IPS-11a (cell line): Measurements from ENCODE around the gene ITFG2.

Experiments
- H3K4me3 ChIP-seq: one replicate; pipeline ENCODE4 v1.5.1; 2013; ENCODE audit warnings: low read depth, low read length, control low read depth

The ITFG2 gene

GRCh38 chr12:2826721-2827515, 14.4 kb downstream of the ITFG2 start:
- no peak overlapping the region for H3K4me3 ChIP-seq

DNA sequence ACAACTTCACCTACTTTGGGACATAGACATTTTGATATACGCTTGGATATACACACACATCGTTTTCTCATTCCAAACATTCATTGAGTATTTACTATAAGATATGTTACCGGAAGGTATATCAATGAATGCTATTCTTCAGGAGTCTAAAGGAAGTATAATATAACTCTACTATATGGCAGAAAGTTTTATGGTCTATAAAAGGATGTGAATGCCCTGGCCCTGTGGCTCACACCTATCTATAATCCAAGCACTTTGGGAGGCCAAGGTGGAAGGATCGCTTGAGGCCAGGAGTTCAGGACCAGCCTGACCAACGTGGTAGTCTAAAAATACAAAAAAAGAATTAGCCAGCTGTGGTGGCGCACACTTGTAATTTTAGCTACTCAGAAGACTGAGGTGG, 16.8 kb downstream of the ITFG2 start:
- H3K4me3 ChIP-seq: no peak overlapping the region

- no peak overlapping the region for H3K4me3 ChIP-seq
Measured at GRCh38 chr12:2832550-2833127, 20.2 kb downstream of the ITFG2 start.

DNA sequence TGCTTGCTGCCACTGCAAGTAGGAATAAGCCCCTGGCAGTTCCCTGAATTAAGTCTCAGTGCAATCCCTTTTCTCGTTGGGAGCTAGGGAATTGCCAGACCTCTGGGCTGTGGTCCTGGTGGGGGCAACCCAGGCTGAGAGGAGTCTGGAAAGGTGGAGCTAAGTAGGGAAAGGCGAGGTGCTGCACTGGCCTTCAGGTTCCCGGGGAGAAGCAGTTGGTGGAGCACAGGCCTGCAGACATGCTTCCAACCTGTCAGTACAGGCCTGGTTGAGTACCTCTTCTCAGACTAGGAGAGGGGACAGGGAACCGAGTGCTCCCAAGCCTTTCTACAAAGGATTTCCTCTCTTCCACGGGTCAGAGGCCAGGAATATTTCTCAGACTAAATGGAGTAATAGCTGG, 20.9 kb downstream of the ITFG2 start:
- H3K4me3 ChIP-seq: no peak overlapping the region

DNA sequence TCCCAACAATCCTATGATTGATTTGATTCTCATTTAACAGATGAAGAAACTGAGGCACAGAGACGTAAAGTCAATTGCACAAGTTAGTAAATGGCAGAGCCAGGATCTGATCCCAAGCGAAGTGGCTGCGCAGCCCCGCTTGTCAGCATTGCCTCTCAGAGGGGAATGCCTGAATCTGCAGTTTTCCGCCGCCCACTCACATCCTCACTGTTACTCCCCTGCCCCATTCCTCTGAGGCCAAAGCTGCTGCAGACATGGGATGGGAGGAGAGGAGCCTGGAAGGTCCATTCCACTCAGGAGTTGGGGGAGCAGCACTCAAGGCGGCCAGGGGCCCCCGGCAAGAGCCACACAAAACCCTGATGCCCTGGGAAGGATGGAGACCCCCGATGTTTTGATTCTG, 21.3 kb downstream of the ITFG2 start:
- H3K4me3 ChIP-seq: no peak overlapping the region

DNA sequence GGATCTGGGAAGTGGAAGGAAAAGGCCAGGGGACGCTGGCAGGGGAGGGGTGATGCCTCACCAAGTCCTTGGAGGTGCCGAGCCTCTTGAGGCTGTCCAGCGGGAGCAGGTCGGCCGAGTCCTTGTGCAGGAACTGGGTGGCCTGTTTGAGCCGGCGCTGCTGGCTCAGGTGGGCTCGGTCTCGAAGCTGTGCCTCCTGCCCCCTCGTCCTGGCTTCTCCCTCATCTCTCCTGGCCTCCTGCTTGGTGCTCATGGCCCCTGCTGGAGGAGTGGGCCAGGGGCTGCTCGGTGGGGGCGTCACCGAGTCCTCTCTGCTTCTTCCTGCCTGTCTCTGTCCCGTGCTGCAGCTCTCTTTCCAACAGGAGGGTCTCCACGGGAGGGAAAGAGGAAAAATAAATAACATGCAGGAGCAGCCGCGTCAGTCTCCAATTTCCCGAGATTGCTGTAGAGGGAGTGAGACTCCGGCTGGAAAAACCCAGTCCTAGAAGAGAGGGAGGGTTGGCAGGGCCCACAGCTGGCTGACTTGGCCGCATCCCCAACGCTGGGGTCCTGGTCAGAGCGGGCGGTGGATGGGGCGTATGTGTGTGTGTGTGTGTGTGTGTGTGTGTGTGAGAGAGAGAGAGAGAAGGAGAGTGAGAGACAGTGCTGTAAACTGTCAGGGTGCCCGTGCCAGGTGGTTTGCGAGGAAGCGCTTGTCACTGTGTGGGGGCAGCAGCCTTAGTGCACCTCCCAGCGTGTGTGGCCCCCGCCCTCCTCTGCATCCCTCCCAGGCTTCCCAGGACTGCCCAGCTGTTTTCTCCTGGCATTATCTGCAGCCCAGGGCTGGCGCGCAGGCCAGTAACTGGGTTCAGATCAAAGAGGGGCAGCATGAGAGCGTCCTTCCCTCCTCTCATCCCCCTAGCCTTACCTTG, 22.4 kb downstream of the ITFG2 start, which contains the start of gene NRIP2:
Gene NRIP2 (minus strand): TSS at position 455 of the 911 bp plus-strand sequence. CDS start 52 bp downstream, at position 403.
- H3K4me3 ChIP-seq: no peak within 1 kb of the TSS

DNA sequence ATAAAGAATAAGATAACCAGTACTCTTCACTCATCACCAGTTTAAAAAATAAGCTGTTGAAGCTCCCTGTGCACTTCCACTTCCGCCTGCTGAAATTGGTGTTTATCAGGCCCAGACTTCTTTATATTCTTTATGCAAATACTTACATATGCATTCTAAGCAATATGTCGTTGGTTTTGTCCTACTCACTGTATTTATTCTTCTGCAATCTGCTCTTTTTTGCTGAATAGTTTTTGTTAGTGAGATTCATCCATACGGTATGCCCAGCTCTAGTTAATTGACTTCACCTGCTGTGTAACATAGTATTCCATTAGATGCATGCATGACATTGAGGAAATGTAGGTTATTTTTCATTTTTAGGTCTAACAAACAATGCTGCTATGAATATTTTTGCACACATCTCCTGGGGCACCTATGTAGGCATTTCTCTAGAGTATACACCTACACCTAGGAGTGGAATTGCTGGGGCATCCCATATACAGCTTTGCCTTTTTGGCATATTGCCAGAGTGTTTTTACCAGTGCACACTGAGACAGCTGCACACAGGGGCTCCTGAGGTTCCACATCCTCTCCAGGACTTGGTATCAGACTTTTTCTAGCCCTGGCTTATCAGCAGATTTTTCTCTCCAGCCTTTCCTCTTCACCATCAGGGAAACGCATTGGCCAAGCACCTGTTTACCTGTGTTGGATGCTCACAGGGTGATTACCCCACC, 23.4 kb downstream of the ITFG2 start:
- no peak overlapping the region for H3K4me3 ChIP-seq

DNA sequence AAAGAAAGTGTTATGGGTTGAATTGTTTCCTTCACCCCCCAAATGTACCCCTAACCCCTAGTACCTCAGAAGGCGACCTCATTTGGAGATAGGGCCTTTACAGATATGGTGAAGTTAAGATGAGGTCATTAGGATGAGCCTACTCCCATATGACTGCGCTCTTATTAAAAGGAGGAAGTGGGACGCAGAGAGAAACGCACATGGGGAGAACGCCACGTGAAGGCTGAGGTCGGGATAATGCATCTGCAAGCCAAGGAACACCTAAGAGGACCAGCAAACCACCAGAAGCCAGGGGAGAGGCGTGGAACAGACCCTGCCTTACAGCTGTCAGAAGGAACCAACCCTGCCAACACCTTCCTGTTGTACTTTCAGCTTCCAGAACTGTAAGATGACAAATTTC, 24.1 kb downstream of the ITFG2 start:
- no peak overlapping the region for H3K4me3 ChIP-seq

DNA sequence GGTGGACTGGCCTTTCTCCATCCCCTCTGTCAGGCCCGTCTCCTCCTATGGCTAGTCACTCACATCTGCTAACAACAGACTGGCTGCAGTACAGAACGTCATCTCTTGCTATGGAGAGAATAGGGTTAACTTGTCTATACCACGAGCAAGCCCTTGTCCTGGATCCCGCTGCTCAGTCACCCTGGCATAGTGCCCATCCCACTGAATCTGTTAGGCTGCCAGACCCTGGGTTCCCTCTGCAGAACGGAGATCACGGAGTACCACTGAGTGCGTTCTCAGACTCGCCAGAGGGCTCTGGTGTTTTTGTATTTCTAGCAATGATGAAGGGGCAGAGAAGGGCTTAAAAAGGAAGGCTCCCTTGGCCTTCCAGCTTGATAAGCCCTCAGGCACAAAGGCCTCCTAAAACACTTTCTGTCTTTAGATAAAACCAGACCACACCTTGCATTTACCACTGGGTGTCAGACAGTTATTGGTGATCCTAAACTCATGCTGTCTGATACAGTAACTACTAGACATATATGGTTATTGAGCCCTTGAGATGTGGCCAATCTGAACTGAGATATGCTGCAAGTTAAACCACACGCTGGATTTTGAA, 28.7 kb downstream of the ITFG2 start:
- no peak overlapping the region for H3K4me3 ChIP-seq

DNA sequence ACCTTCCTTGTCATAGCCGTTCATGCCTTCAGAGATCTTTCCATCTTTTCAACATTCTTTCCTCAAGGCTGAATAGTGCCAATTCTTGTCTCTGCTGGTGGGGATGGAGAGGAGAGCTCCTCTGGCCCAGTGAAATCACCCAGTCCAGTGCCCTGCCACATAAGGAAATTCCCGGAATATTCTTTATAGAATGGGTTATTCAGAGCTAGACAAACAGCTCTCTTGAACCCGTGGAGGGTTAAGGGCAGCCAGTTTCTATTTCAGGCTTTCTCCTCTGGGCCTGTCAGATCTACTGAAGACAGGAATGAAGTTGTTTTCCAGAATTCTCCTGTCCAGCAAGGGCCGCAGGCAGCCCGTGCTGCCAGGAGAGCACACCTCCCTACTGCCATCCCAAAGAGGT, 30.5 kb downstream of the ITFG2 start:
- no peak overlapping the region for H3K4me3 ChIP-seq

DNA sequence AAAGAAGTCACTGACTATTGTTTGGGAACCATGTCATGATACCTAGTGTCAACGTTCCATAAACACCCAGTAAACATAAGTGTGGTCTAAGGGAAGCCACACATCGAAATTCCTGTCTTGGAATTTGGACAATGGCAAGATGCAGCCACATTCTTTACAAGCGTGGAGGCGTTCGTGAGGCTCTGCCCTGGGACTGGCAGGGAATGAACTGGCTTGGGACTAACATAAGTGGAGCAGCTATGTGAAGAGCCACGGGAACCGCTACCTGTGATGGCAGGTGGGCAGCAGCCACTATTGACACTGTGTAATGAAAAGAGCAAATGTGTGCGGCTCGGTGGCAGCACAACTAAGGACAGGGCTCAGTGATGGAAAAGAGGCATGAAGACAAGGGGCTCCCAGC, 32.3 kb downstream of the ITFG2 start:
- H3K4me3 ChIP-seq: no peak overlapping the region

DNA sequence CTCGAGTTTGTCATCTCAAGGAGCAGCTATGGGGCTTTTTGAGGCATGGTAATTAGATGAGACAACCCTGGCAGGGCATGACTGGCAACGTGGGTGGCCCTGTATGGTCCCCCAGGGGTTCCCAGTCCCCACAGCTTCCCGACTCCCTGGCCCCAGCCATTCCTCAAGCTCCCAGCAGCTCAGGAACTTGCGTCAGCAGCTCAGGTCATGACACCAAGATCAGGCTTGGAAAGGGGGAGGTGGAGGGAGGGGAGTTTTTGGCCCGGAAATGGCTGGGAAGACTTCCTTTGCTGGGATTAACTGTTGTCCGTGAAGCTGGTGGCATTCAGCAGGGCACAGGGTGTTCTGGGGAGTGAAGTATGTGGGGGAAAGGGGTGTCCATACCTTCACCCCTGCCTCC, 32.8 kb downstream of the ITFG2 start:
- H3K4me3 ChIP-seq: no peak overlapping the region

GRCh38 chr12:2851931-2852330, 39.5 kb downstream of the ITFG2 start:
- no peak overlapping the region for H3K4me3 ChIP-seq

- no peak overlapping the region for H3K4me3 ChIP-seq
Measured at GRCh38 chr12:2853626-2854025, 41.2 kb downstream of the ITFG2 start.

GRCh38 chr12:2854669-2855453, 42.4 kb downstream of the ITFG2 start:
- no peak overlapping the region for H3K4me3 ChIP-seq

DNA sequence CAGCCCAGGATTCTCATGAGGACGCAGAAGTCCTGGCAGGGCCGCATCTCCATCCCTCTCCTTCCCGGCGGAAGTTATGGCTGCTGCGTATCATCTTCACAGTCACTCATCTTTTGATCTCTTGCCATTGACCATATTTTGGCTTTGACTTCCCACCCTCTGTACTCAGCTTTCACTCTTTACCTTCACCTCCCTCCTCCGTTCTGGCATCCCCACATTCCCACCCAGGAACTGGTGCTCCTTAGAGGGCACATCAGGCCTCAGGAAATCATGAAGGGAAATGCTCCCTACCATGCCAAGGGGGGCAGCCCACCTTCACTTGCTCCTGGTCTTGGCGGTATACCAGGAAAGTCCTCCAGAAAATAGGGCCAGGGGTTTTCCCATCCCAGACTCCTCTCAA, 43.1 kb downstream of the ITFG2 start:
- no peak overlapping the region for H3K4me3 ChIP-seq

GRCh38 chr12:2856051-2856450, 43.6 kb downstream of the ITFG2 start:
- H3K4me3 ChIP-seq: no peak overlapping the region

- no peak within 1 kb of the TSS for H3K4me3 ChIP-seq
Measured at GRCh38 chr12:2857021-2857431, 44.6 kb downstream of the ITFG2 start, which contains the start of gene TEX52. TEX52 (minus strand) TSS chr12:2857039; CDS start chr12:2857026, 13 bp downstream.

GRCh38 chr12:2857576-2857975, 45.1 kb downstream of the ITFG2 start:
- H3K4me3 ChIP-seq: no peak overlapping the region

DNA sequence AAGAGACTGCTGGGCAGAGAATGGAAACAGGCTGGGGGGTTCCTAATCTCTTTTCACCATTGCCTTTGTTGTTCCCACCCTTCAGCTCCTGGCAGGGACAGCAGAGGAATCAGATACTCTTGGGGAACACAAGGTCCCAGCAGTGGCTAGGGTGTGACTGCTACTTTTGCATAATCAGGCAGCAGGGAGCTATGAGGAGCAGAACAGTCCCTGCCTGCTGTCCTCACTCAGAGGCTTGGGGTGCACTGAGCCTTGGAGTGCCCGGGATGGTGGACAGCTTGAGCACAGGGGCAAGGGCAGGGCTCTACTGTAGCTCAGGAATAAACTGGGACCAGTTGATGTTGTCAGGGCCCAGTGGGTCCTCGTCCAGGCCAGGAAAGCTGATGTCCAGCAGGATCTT, 45.9 kb downstream of the ITFG2 start:
- no peak overlapping the region for H3K4me3 ChIP-seq
